ENCODE data around the gene BCL2L14. TPM values are rescaled to one million over a fixed set of nuclear protein-coding genes. Genes with fewer than 3 reads are reported as not detected.

The BCL2L14 gene
- total RNA-seq, 1 experiment from 2014 or later, result not detected

GRCh38 chr12:12072064-12072760, 1.5 kb downstream of the BCL2L14 start:
- DNase-seq (ENCODE audit: low spot score), result no peak
- Histone ChIP-seq H3K9me3 (ENCODE audit: low read depth, low read length, poor library complexity, severe bottlenecking) (no peaks in the 10 kb centered on the region), H3K4me3 (ENCODE audit: low read depth, low read length, poor library complexity, severe bottlenecking) (no peak overlapping the region), H3K36me3 (ENCODE audit: insufficient read depth, low read length, poor library complexity, severe bottlenecking) (no peaks in the 10 kb centered on the region), H3K4me1 (ENCODE audit: insufficient read depth, low read length, poor library complexity, severe bottlenecking) (no peaks in the 10 kb centered on the region), H3K27me3 (replicated peaks; ENCODE audit: insufficient read depth, low read depth, low read length, poor library complexity) (no peaks in the 10 kb centered on the region), H3K27ac (ENCODE audit: low read depth, low read length, poor library complexity, severe bottlenecking) (no peak overlapping the region)
- POLR2A ChIA-PET (ENCODE audit: low non-redundant PET), result interaction anchor here (0.7 kb wide), 1 partner anchor 586 kb away, joined by 7 read pairs; no protein-coding TSS in a partner anchor
- TF ChIP-seq CTCF (conservative IDR thresholded peaks at IDR 0.05; ENCODE audit: low read depth, low read length), result no peak
- TF ChIP-seq EZH2 (IDR thresholded peaks at IDR 0.05; ENCODE audit: borderline replicate concordance, low read depth, low read length, poor library complexity, severe bottlenecking), result no peak
- BruUV-seq (replicated peaks), result no TSS peak
- intact Hi-C loops (cut with micrococcal nuclease; ENCODE audit: unreplicated experiment), result no loop called here
- CTCF ChIA-PET, result interaction anchor here (0.7 kb wide), 1 partner anchor 10 kb away, joined by 3 read pairs; no protein-coding TSS in a partner anchor

- TF ChIP-seq CTCF (conservative IDR thresholded peaks at IDR 0.05; ENCODE audit: low read depth, low read length), result no peak
- no peak for TF ChIP-seq EZH2 (IDR thresholded peaks at IDR 0.05; ENCODE audit: borderline replicate concordance, low read depth, low read length, poor library complexity, severe bottlenecking)
- BruUV-seq (replicated peaks), result no TSS peak
- no peak for DNase-seq (ENCODE audit: low spot score)
- CTCF ChIA-PET, result no interaction called here
- Histone ChIP-seq H3K27ac (ENCODE audit: low read depth, low read length, poor library complexity, severe bottlenecking) (no peak overlapping the region), H3K9me3 (ENCODE audit: low read depth, low read length, poor library complexity, severe bottlenecking) (no peaks in the 10 kb centered on the region), H3K36me3 (ENCODE audit: insufficient read depth, low read length, poor library complexity, severe bottlenecking) (no peaks in the 10 kb centered on the region), H3K4me3 (ENCODE audit: low read depth, low read length, poor library complexity, severe bottlenecking) (no peak overlapping the region), H3K4me1 (ENCODE audit: insufficient read depth, low read length, poor library complexity, severe bottlenecking) (peaks cover 8% of the 10 kb centered on the region), H3K27me3 (replicated peaks; ENCODE audit: insufficient read depth, low read depth, low read length, poor library complexity) (no peaks in the 10 kb centered on the region)
- intact Hi-C loops (cut with micrococcal nuclease; ENCODE audit: unreplicated experiment), result no loop called here
- POLR2A ChIA-PET (ENCODE audit: low non-redundant PET), result no interaction called here
Observed at GRCh38 chr12:12079291-12079690, 8.6 kb downstream of the BCL2L14 start.

GRCh38 chr12:12081836-12082497, 11.2 kb downstream of the BCL2L14 start:
- no peak for TF ChIP-seq EZH2 (IDR thresholded peaks at IDR 0.05; ENCODE audit: borderline replicate concordance, low read depth, low read length, poor library complexity, severe bottlenecking)
- TF ChIP-seq CTCF (conservative IDR thresholded peaks at IDR 0.05; ENCODE audit: low read depth, low read length), result peak; percentile 62

More at GRCh38 chr12:12081836-12082497, 11.2 kb downstream of the BCL2L14 start:
- Histone ChIP-seq H3K4me1 (ENCODE audit: insufficient read depth, low read length, poor library complexity, severe bottlenecking) (peaks cover 8% of the 10 kb centered on the region), H3K27ac (ENCODE audit: low read depth, low read length, poor library complexity, severe bottlenecking) (peak overlapping the region; percentile 70), H3K4me3 (ENCODE audit: low read depth, low read length, poor library complexity, severe bottlenecking) (no peak overlapping the region), H3K9me3 (ENCODE audit: low read depth, low read length, poor library complexity, severe bottlenecking) (no peaks in the 10 kb centered on the region), H3K36me3 (ENCODE audit: insufficient read depth, low read length, poor library complexity, severe bottlenecking) (no peaks in the 10 kb centered on the region), H3K27me3 (replicated peaks; ENCODE audit: insufficient read depth, low read depth, low read length, poor library complexity) (no peaks in the 10 kb centered on the region)
- intact Hi-C loops (cut with micrococcal nuclease; ENCODE audit: unreplicated experiment), result loop anchor here (1.0 to 5.0 kb wide), 4 partner anchors 167 to 620 kb away; no protein-coding TSS in a partner anchor
- peak; percentile 91 for DNase-seq (ENCODE audit: low spot score)
- TSS peak; percentile 90 for BruUV-seq (replicated peaks)
- ChIA-PET CTCF (interaction anchor here (0.7 to 1.5 kb wide), 6 partner anchors 9 to 295 kb away, joined by 3 to 11 read pairs (median 3); no protein-coding TSS in a partner anchor), POLR2A (ENCODE audit: low non-redundant PET) (no interaction called here)

All from A673 (cell line).